Coronary artery (tissue), 2 donors: ENCODE data around the gene FOXO6.

Experiments
- DNase-seq: peaks from one replicate; pipeline ENCODE4 v3.0.0-alpha.2; 2017; ENCODE audit warnings: low spot score
- H3K27ac ChIP-seq, 2 donors: fragments of 200-600 bp; sonication (generic); one replicate each; pipeline ENCODE4 v1.5.1; 2016 to 2019
- H3K4me3 ChIP-seq: fragments of 200-600 bp; sonication (generic); 2 replicates; pipeline ENCODE4 v1.5.1; 2016; ENCODE audit warnings: mild to moderate bottlenecking, moderate library complexity
- TF ChIP-seq, protein P1 (sequence below): fragments of 200-600 bp; sonication (generic); IDR thresholded peaks from one replicate; pipeline ENCODE4 v1.5.1; 2019; ENCODE audit warnings: antibody characterized with exemption

The FOXO6 gene

DNA sequence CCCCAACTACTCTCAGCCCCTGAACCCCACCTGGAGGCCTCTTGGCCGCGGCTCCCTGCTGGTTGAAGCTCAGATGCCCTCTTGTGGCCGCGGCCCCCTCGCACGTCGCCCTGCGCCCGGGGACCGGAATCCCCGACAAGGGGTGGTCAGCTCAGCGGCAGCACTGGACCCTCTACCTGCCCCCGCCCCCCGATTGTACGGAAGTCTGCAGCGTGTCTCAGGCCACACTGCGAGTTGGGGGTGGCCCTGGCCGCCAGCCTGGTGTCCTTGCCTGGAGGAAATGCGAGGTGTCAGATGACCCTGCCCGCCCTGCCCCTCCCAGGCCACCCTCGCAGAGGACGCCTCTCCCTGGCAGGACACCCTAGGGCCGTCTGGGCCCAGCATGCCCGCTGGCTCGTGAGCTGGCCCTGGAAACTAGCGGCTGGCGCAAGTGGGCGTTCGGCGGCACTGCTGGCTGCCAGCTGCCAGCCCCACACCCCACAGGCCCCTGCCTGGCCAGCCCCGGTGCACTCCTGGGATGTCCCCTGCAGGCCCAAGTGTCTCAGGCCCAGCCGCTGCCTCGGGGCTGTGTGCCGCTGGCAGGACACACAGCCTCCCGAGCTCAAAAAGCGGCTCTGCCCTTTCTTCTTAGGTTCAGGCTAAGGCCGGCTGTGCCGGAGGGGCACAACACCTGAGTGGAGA is 62.4 kb downstream of the FOXO6 start:
- no peak for DNase-seq
- TF ChIP-seq, protein P1, sequence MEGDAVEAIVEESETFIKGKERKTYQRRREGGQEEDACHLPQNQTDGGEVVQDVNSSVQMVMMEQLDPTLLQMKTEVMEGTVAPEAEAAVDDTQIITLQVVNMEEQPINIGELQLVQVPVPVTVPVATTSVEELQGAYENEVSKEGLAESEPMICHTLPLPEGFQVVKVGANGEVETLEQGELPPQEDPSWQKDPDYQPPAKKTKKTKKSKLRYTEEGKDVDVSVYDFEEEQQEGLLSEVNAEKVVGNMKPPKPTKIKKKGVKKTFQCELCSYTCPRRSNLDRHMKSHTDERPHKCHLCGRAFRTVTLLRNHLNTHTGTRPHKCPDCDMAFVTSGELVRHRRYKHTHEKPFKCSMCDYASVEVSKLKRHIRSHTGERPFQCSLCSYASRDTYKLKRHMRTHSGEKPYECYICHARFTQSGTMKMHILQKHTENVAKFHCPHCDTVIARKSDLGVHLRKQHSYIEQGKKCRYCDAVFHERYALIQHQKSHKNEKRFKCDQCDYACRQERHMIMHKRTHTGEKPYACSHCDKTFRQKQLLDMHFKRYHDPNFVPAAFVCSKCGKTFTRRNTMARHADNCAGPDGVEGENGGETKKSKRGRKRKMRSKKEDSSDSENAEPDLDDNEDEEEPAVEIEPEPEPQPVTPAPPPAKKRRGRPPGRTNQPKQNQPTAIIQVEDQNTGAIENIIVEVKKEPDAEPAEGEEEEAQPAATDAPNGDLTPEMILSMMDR, result no peak
- H3K4me3 ChIP-seq, result no peak overlapping the region
- no peak overlapping the region for H3K27ac ChIP-seq

- no peak overlapping the region for H3K27ac ChIP-seq
- TF ChIP-seq, protein P1, result no peak
- DNase-seq, result no peak
- H3K4me3 ChIP-seq, result no peak overlapping the region
Observed at GRCh38 chr1:41424581-41425118, 63.4 kb downstream of the FOXO6 start.

DNA sequence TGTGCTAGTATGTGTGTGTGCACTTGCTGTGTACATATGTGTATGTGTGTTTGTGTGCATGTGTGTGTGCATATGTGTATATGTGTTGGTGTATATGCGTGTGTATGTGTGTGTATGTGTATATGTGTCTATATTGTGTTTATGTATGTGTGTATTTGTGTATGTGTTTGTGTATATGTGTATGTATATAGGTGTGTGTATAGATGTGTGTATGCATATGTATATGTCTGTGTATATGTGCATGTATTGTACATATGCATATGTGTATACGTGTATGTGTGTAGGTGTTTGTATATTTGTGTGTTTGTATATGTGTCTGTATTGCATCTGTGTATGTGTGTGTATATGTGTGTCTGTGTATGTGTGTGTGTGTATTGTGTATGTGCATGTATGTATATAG is 64.1 kb downstream of the FOXO6 start:
- Histone ChIP-seq H3K27ac (no peak overlapping the region), H3K4me3 (no peak overlapping the region)
- TF ChIP-seq, protein P1, result no peak
- DNase-seq, result no peak

GRCh38 chr1:41426201-41426890 is 65.1 kb downstream of the FOXO6 start:
- TF ChIP-seq, protein P1, result no peak
- no peak for DNase-seq
- H3K27ac ChIP-seq, result no peak overlapping the region
- no peak overlapping the region for H3K4me3 ChIP-seq

DNA sequence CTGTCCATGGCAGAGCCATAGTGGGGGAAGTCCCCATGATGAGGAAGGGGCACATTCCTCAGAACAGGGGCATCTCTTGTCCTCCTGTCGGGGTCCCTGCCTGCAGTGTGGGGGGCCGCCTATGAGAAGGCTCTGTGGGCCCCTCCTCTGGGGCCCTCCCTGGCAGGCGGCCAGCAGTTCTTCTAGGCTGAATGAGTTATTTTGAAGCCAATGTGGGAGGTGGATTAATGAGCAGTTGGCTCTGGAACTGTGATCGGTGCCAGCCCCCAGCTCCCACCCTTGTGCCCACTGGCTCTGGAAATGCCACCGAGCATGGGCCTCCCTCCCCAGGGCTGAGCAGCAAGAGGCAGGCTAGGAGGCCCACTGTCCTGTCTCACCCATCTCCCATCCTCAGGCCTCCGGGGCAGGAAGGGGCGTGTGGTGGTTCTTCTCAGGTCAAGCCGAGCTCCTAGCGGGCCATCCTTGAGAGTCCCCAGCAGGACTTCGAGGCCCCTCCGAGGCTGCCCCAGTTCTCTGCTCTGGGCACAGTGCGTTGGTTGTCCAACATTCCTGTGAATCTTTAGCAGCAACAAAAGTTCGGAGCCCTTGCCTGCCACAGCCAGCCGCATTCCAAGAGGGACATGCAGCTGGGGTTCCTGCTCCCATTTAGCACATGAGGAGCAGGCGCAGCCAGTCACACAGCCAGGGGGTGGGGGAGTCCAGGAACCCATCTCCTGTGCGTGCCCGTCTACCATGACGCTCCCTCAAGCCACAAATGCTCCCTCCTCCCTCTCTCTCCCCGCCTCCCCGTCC is 66.1 kb downstream of the FOXO6 start:
- H3K27ac ChIP-seq, result no peak overlapping the region
- no peak for DNase-seq
- TF ChIP-seq, protein P1, result no peak
- H3K4me3 ChIP-seq, result no peak overlapping the region

- no peak for DNase-seq
- H3K27ac ChIP-seq, result no peak overlapping the region
- TF ChIP-seq, protein P1, result no peak
- no peak overlapping the region for H3K4me3 ChIP-seq
Observed at GRCh38 chr1:41427916-41428737, 66.9 kb downstream of the FOXO6 start.
